Trophoblast cell (in vitro differentiated cells and primary cell): ENCODE results near the gene MAP1LC3B2.

Source experiments
- DNase-seq, 2 donors: peaks; one replicate each; pipeline ENCODE4 v3.0.0-alpha.2; 2016
- H2AFZ ChIP-seq: 2 replicates; pipeline ENCODE4 v1.6.1; 2013; ENCODE audit warnings: low read length, moderate library complexity, mild to moderate bottlenecking; ENCODE audit not compliant: insufficient read depth, poor library complexity
- H2AK5ac ChIP-seq: 2 replicates; pipeline ENCODE4 v1.6.1; 2013; ENCODE audit warnings: mild to moderate bottlenecking, low read length
- H2BK120ac ChIP-seq: 2 replicates; pipeline ENCODE4 v1.6.1; 2013; ENCODE audit warnings: low read length, mild to moderate bottlenecking, moderate library complexity; ENCODE audit not compliant: insufficient read depth, poor library complexity
- H2BK12ac ChIP-seq: 2 replicates; pipeline ENCODE4 v1.6.1; 2013; ENCODE audit warnings: mild to moderate bottlenecking, low read length, moderate library complexity
- H2BK5ac ChIP-seq: 2 replicates; pipeline ENCODE4 v1.6.1; 2013; ENCODE audit warnings: low read length, low read depth, moderate library complexity, mild to moderate bottlenecking; ENCODE audit not compliant: poor library complexity
- H3K14ac ChIP-seq: 2 replicates; pipeline ENCODE4 v1.6.1; 2013; ENCODE audit warnings: mild to moderate bottlenecking, low read length
- H3K18ac ChIP-seq: 2 replicates; pipeline ENCODE4 v1.6.1; 2013; ENCODE audit warnings: mild to moderate bottlenecking, low read length
- H3K23ac ChIP-seq: 2 replicates; pipeline ENCODE4 v1.6.1; 2013; ENCODE audit warnings: low read length
- H3K27ac ChIP-seq: 2 replicates; pipeline ENCODE4 v1.5.1; 2013; ENCODE audit warnings: low read depth, mild to moderate bottlenecking, inconsistent platforms, low read length, moderate library complexity
- H3K27me3 ChIP-seq: 2 replicates; pipeline ENCODE4 v1.6.1; 2013; ENCODE audit warnings: inconsistent platforms, mild to moderate bottlenecking, low read length, moderate library complexity; ENCODE audit not compliant: insufficient read depth
- H3K36me3 ChIP-seq, 2 experiments: 1 replicate in 1 of 2; 2 replicates in 1 of 2; pipeline ENCODE4 v1.6.1; 2013; ENCODE audit warnings: low read length in 2 of 2, mild to moderate bottlenecking in 2 of 2, moderate library complexity in 1 of 2; ENCODE audit not compliant: insufficient read depth in 2 of 2, control insufficient read depth in 1 of 2
- H3K4ac ChIP-seq: 2 replicates; pipeline ENCODE4 v1.6.1; 2013; ENCODE audit warnings: low read depth, mild to moderate bottlenecking, low read length, moderate library complexity
- H3K4me1 ChIP-seq, 2 experiments: 1 replicate in 1 of 2; 2 replicates in 1 of 2; pipeline ENCODE4 v1.6.1; 2013; ENCODE audit warnings: low read length in 2 of 2, mild to moderate bottlenecking in 2 of 2, moderate library complexity in 1 of 2; ENCODE audit not compliant: insufficient read depth in 2 of 2, control insufficient read depth in 1 of 2
- H3K4me2 ChIP-seq: 2 replicates; pipeline ENCODE4 v1.6.1; 2013; ENCODE audit warnings: inconsistent platforms, mild to moderate bottlenecking, low read length, moderate library complexity
- H3K4me3 ChIP-seq: 2 replicates; pipeline ENCODE4 v1.5.1; 2013; ENCODE audit warnings: mild to moderate bottlenecking, low read depth, low read length, inconsistent platforms
- H3K79me1 ChIP-seq: one replicate; pipeline ENCODE4 v1.6.1; 2013; ENCODE audit warnings: low read length
- H3K79me2 ChIP-seq: 2 replicates; pipeline ENCODE4 v1.6.1; 2013; ENCODE audit warnings: low read length, mild to moderate bottlenecking; ENCODE audit not compliant: control insufficient read depth, insufficient read depth, poor library complexity
- H3K9ac ChIP-seq: 2 replicates; pipeline ENCODE4 v1.6.1; 2013; ENCODE audit warnings: mild to moderate bottlenecking, low read length
- H3K9me3 ChIP-seq: 2 replicates; pipeline ENCODE4 v1.6.1; 2013; ENCODE audit warnings: low read depth, mild to moderate bottlenecking, control low read depth, inconsistent platforms, low read length; ENCODE audit not compliant: insufficient read depth
- H4K12ac ChIP-seq: 2 replicates; pipeline ENCODE4 v1.6.1; 2013; ENCODE audit warnings: low read depth, mild to moderate bottlenecking, low read length, moderate library complexity
- H4K8ac ChIP-seq: 2 replicates; pipeline ENCODE4 v1.6.1; 2013; ENCODE audit warnings: low read depth, mild to moderate bottlenecking, low read length, moderate library complexity
- H4K91ac ChIP-seq: one replicate; pipeline ENCODE4 v1.6.1; 2013; ENCODE audit warnings: low read depth, mild to moderate bottlenecking, low read length, moderate library complexity
- WGBS: extraction: QIAGEN DNeasy Blood & Tissue Kit; methylation state at CpG from one replicate; pipeline ENCODE4 v1.1.7; 2013; ENCODE audit warnings: missing lambda C conversion rate; ENCODE audit not compliant: insufficient read length, insufficient coverage; ENCODE audit errors: extremely low coverage; 5-methylcytosine and 5-hydroxymethylcytosine counted together

MAP1LC3B2 gene

DNA sequence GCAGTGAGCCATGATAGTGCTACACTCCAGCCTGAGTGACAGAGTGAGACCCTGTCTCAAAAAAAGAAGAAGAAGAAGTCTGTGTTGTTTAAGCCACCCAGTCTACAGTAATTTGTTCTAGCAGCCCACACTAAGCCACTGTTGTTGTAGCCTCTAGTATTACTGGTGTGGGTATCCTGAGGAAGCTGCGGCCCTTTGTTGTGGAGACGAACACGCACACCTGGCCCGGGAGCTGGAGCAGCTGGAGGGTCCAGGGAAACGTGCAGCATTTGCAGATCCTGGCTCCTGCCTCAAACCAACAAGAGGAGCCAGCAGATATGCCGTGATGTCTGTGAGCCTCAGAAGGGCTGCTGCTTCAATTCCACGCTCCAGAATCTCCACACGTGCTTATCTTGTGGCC lies 65.3 kb downstream of the MAP1LC3B2 start:
- Histone ChIP-seq H4K91ac (no peak overlapping the region), H2BK120ac (no peak overlapping the region), H3K27ac (no peak overlapping the region), H2AK5ac (no peak overlapping the region), H3K4me3 (no peak overlapping the region), H3K79me1 (no peaks in the 10 kb centered on the region), H3K27me3 (no peaks in the 10 kb centered on the region), H3K18ac (no peak overlapping the region), H3K4me1 (peaks cover 0 to 7% of the 10 kb centered on the region in 2 experiments), H3K4ac (no peak overlapping the region), H2BK12ac (no peak overlapping the region), H3K9ac (no peak overlapping the region), H2AFZ (no peak overlapping the region), H3K9me3 (no peaks in the 10 kb centered on the region), H3K23ac (no peak overlapping the region), H3K79me2 (no peaks in the 10 kb centered on the region), H3K14ac (no peak overlapping the region), H3K36me3 (no peaks in the 10 kb centered on the region), H3K4me2 (no peak overlapping the region), H4K8ac (no peak overlapping the region), H2BK5ac (no peak overlapping the region), H4K12ac (no peak overlapping the region)
- no peak for DNase-seq
- WGBS = no CpG with 5 or more reads among the region's 8 CpGs

DNA sequence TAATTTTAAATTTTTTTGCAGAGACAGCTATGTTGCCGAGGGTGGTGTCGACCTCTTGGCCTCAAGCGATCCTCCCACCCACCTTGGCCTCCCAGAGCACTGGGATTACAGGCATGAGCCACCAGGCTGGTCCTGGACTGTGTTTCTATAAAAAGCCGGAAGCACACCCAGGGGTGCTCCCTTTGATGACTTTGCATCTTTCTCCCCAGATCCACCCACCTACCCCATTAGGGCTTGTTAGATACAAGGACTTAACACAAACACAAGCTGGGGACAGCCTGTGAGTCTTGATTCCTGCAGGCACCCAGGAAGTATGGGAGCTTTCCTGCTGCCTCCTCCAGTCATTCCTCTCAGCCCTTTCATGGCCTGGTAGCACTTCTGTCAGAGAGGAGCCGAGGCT lies 67.0 kb downstream of the MAP1LC3B2 start:
- Histone ChIP-seq H3K27me3 (no peaks in the 10 kb centered on the region), H3K4me3 (no peak overlapping the region), H3K9ac (no peak overlapping the region), H3K9me3 (no peaks in the 10 kb centered on the region), H2BK120ac (no peak overlapping the region), H4K12ac (no peak overlapping the region), H3K79me2 (no peaks in the 10 kb centered on the region), H2BK12ac (no peak overlapping the region), H3K79me1 (no peaks in the 10 kb centered on the region), H3K18ac (no peak overlapping the region), H3K4ac (no peak overlapping the region), H2AK5ac (no peak overlapping the region), H3K14ac (no peak overlapping the region), H2BK5ac (no peak overlapping the region), H2AFZ (no peak overlapping the region), H3K23ac (no peak overlapping the region), H4K91ac (no peak overlapping the region), H3K4me1 (no peaks in the 10 kb centered on the region), H3K27ac (no peak overlapping the region), H3K36me3 (no peaks in the 10 kb centered on the region), H4K8ac (no peak overlapping the region), H3K4me2 (no peak overlapping the region)
- DNase-seq = no peak
- no CpG with 5 or more reads among the region's 5 CpGs for WGBS
